Mesenchymal stem cell (in vitro differentiated cells and primary cell): ENCODE data around the gene EGLN2.
"Not testable (repeated sequence)": the region's sequence is repeated elsewhere in the genome, so short reads cannot be mapped to it uniquely, and the experiment has no call there.

Experiments used
- DNase-seq: peaks from one replicate; pipeline ENCODE4 v3.0.0-alpha.2; 2013
- H2AFZ ChIP-seq: one replicate; pipeline ENCODE4 v1.6.1; 2013; ENCODE audit warnings: low read depth, mild to moderate bottlenecking, control low read depth, inconsistent platforms, low read length, moderate library complexity
- H2AK5ac ChIP-seq: 2 replicates; pipeline ENCODE4 v1.6.1; 2013; ENCODE audit warnings: low read length, moderate library complexity, mild to moderate bottlenecking, inconsistent platforms; ENCODE audit not compliant: severe bottlenecking
- H2BK120ac ChIP-seq: one replicate; pipeline ENCODE4 v1.6.1; 2013; ENCODE audit warnings: low read depth, mild to moderate bottlenecking, inconsistent platforms, low read length, moderate library complexity
- H2BK12ac ChIP-seq, 2 experiments: one replicate each; pipeline ENCODE4 v1.6.1; 2013; ENCODE audit warnings: inconsistent platforms in 2 of 2, low read length in 2 of 2, mild to moderate bottlenecking in 2 of 2, moderate library complexity in 2 of 2, control low read depth in 1 of 2
- H2BK15ac ChIP-seq: one replicate; pipeline ENCODE4 v1.6.1; 2013; ENCODE audit warnings: mild to moderate bottlenecking, low read depth, inconsistent platforms; ENCODE audit not compliant: poor library complexity, severe bottlenecking
- H2BK5ac ChIP-seq: 2 replicates; pipeline ENCODE4 v1.6.1; 2013; ENCODE audit warnings: low read depth, mild to moderate bottlenecking, low read length, control low read depth, inconsistent platforms; ENCODE audit not compliant: poor library complexity, severe bottlenecking
- H3K14ac ChIP-seq, 2 experiments: one replicate each; pipeline ENCODE4 v1.6.1; 2013; ENCODE audit warnings: inconsistent platforms in 2 of 2, low read length in 2 of 2, control low read depth in 1 of 2, mild to moderate bottlenecking in 1 of 2, moderate library complexity in 1 of 2
- H3K18ac ChIP-seq, 2 experiments: one replicate each; pipeline ENCODE4 v1.6.1; 2013; ENCODE audit warnings: inconsistent platforms in 2 of 2, low read length in 2 of 2, control low read depth in 1 of 2, low read depth in 1 of 2, mild to moderate bottlenecking in 1 of 2
- H3K23ac ChIP-seq, 2 experiments: one replicate each; pipeline ENCODE4 v1.6.1; 2013; ENCODE audit warnings: inconsistent platforms in 2 of 2, low read length in 2 of 2, mild to moderate bottlenecking in 2 of 2, moderate library complexity in 2 of 2, control low read depth in 1 of 2
- H3K27ac ChIP-seq: 2 replicates; pipeline ENCODE4 v1.5.1; 2013; ENCODE audit warnings: mild to moderate bottlenecking, moderate library complexity, low read length, control low read depth, inconsistent platforms; ENCODE audit not compliant: poor library complexity, severe bottlenecking
- H3K27me3 ChIP-seq, 2 experiments: 2 replicates each; pipeline versions ENCODE4 v1.6.1 to v1.7.0; 2013; ENCODE audit warnings: low read length in 2 of 2, mild to moderate bottlenecking in 2 of 2, moderate library complexity in 2 of 2, control low read depth in 1 of 2, inconsistent platforms in 1 of 2; ENCODE audit not compliant: control insufficient read depth in 1 of 2, insufficient read depth in 1 of 2
- H3K36me3 ChIP-seq, 2 experiments: 2 replicates each; pipeline versions ENCODE4 v1.6.1 to v1.7.0; 2013; ENCODE audit warnings: low read length in 2 of 2, control low read depth in 1 of 2, inconsistent platforms in 1 of 2, low read depth in 1 of 2, mild to moderate bottlenecking in 1 of 2; ENCODE audit not compliant: insufficient read depth in 2 of 2, control insufficient read depth in 1 of 2
- H3K4ac ChIP-seq, 2 experiments: one replicate each; pipeline ENCODE4 v1.6.1; 2013; ENCODE audit warnings: inconsistent platforms in 2 of 2, low read length in 2 of 2, mild to moderate bottlenecking in 2 of 2, moderate library complexity in 2 of 2, control low read depth in 1 of 2, low read depth in 1 of 2
- H3K4me1 ChIP-seq: 2 replicates; pipeline ENCODE4 v1.6.1; 2013; ENCODE audit warnings: low read depth, low read length, control low read depth; ENCODE audit not compliant: control insufficient read depth, insufficient read depth
- H3K4me2 ChIP-seq: 2 replicates; pipeline ENCODE4 v1.6.1; 2013; ENCODE audit warnings: low read length, mild to moderate bottlenecking, inconsistent platforms; ENCODE audit not compliant: poor library complexity, severe bottlenecking
- H3K4me3 ChIP-seq, 2 experiments: 2 replicates each; pipeline versions ENCODE4 v1.5.1 to v1.7.0; 2013; ENCODE audit warnings: low read length in 2 of 2, mild to moderate bottlenecking in 2 of 2, control low read depth in 1 of 2, low read depth in 1 of 2; ENCODE audit not compliant: insufficient read depth in 1 of 2
- H3K79me1 ChIP-seq: replicated peaks from 2 replicates; pipeline ENCODE4 v1.6.1; 2013; ENCODE audit warnings: mild to moderate bottlenecking, control low read depth, low read length, inconsistent platforms; ENCODE audit not compliant: poor library complexity, severe bottlenecking
- H3K9ac ChIP-seq: 2 replicates; pipeline ENCODE4 v1.7.0; 2013; ENCODE audit warnings: mild to moderate bottlenecking, low read length, moderate library complexity
- H3K9me3 ChIP-seq: 2 replicates; pipeline ENCODE4 v1.7.0; 2013; ENCODE audit warnings: mild to moderate bottlenecking, low read length; ENCODE audit not compliant: control insufficient read depth
- H4K8ac ChIP-seq: one replicate; pipeline ENCODE4 v1.6.1; 2013; ENCODE audit warnings: inconsistent platforms, mild to moderate bottlenecking, low read length, moderate library complexity
- H4K91ac ChIP-seq: one replicate; pipeline ENCODE4 v1.6.1; 2013; ENCODE audit warnings: mild to moderate bottlenecking, low read length, inconsistent platforms
- WGBS: methylation state at CpG from one replicate; pipeline ENCODE4 v1.1.7; 2013; ENCODE audit warnings: mixed read lengths; 5-methylcytosine and 5-hydroxymethylcytosine counted together

EGLN2 gene

DNA sequence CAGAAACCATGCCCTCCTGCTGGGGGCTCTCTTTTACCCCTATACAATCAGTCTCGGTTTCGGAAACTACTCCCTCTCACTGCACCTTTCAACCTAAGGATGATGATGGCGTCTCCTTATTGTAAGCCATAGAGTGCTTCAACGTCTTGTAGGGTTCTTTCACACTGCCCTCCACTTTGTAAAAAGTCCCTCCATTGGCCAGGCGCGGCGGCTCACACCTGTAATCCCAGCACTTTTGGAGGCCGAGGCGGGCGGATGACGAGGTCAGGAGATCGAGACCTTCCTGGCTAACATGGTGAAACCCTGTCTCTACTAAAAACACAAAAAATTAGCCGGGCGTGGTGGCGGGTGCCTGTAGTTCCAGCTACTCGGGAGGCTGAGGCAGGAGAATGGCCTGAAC lies 31.8 kb downstream of the EGLN2 start:
- not testable (repeated sequence) for H3K79me1 ChIP-seq, H2BK5ac ChIP-seq, H3K4me1 ChIP-seq, H3K18ac ChIP-seq, H4K8ac ChIP-seq, H3K9me3 ChIP-seq, H3K4me2 ChIP-seq, H3K4me3 ChIP-seq, H2AK5ac ChIP-seq, H3K9ac ChIP-seq, DNase-seq, H4K91ac ChIP-seq, H2AFZ ChIP-seq, H3K23ac ChIP-seq, H3K27me3 ChIP-seq, H3K14ac ChIP-seq, H3K27ac ChIP-seq, H2BK120ac ChIP-seq, H2BK15ac ChIP-seq
- peaks cover 11 to 28% of the 10 kb centered on the region in 2 experiments for H3K36me3 ChIP-seq
- H3K4ac ChIP-seq: peak overlapping the region in 1 of 2 experiments; percentile 21
- H2BK12ac ChIP-seq: peak overlapping the region in 1 of 2 experiments; percentile 19
- 96% methylated on average over 16 of the region's 16 CpGs for WGBS

DNA sequence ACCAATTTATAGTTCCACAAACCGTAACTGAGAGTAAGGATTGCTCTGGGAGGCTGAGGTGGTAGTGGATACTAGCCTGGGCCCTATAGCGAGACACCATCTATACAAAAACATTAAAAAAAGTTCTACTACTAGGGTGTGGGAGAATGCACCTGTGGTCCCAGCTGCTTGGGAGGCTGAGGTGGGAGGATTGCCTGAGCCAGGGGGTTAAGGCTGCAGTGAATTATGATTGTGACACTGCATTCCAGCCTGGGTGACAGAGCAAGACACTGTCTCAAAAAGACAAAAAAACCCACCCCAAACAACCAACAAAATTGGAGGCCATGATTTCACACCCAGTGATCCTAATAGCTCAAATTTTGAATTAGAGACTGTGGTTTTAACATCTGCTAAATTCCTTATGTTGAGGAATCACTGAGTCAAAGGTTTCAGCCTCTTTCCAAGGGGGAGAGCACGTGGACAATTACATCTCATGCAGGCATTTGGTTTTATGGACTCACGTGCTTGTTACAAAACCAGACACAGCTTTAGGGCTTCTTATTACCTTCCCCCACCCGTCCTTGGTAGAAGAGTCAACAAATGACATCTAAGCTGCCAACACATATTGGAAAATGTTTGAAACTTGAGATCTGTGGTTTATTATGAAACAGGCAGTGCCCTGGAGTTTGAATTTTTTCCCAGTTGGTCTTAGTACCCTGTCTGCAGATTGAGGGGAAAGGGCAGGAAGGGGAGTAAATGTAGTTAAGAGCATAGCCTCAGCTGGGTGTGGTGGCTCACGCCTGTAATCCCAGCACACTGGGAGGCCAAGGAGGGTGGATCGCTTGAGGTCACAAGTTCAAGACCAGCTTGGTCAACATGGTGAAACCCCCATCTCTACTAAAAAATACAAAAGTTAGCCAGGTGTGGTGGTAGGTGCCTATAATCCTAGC lies 32.8 kb downstream of the EGLN2 start:
- Histone ChIP-seq H3K23ac (no peak overlapping the region), H4K91ac (no peak overlapping the region), H3K4me3 (no peak overlapping the region), H3K4me2 (no peak overlapping the region), H2BK5ac (no peak overlapping the region), H2BK12ac (peak overlapping the region in 1 of 2 experiments; percentile 29), H3K27ac (peak overlapping the region; percentile 30), H3K4ac (peak overlapping the region in 1 of 2 experiments; percentile 11), H3K9me3 (no peaks in the 10 kb centered on the region), H2BK120ac (no peak overlapping the region), H4K8ac (no peak overlapping the region), H3K9ac (peak overlapping the region; percentile 62), H3K79me1 (no peaks in the 10 kb centered on the region), H3K36me3 (peaks cover 7 to 25% of the 10 kb centered on the region in 2 experiments), H2AK5ac (no peak overlapping the region), H3K4me1 (peaks cover 2% of the 10 kb centered on the region), H3K14ac (no peak overlapping the region), H2BK15ac (no peak overlapping the region), H2AFZ (no peak overlapping the region), H3K18ac (peak overlapping the region in 1 of 2 experiments; percentile 62), H3K27me3 (no peaks in the 10 kb centered on the region)
- peak; percentile 98 for DNase-seq
- 57% methylated on average over 4 of the region's 7 CpGs for WGBS

DNA sequence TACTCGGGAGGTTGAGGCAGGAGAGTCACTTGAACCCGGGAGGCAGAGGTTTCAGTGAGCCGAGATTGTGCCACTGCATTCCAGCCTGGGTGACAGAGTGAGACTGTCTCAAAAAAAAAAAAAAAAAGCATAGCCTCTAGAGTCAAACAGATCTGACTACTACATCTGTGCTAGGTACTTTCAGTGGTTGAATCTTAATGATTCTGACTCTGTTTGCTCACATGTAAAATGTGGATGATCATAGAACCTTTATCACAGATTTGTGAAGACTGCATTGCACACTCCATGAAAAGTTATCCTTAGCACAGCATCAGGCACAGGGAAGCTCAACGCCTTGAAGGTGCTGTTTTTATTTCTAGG lies 33.4 kb downstream of the EGLN2 start:
- H4K91ac ChIP-seq, H3K4me3 ChIP-seq, H3K27ac ChIP-seq, H2BK15ac ChIP-seq, H3K23ac ChIP-seq, H3K18ac ChIP-seq, H3K79me1 ChIP-seq, H3K27me3 ChIP-seq, H3K9me3 ChIP-seq, H2BK12ac ChIP-seq, H2AK5ac ChIP-seq, H3K14ac ChIP-seq, H3K4me1 ChIP-seq, H3K9ac ChIP-seq, H2BK5ac ChIP-seq, H3K4ac ChIP-seq, H2AFZ ChIP-seq, H2BK120ac ChIP-seq, H3K4me2 ChIP-seq, DNase-seq, H4K8ac ChIP-seq: not testable (repeated sequence)
- peaks cover under 1 to 19% of the 10 kb centered on the region in 2 experiments for H3K36me3 ChIP-seq
- 73% methylated on average over 3 of the region's 4 CpGs for WGBS

DNA sequence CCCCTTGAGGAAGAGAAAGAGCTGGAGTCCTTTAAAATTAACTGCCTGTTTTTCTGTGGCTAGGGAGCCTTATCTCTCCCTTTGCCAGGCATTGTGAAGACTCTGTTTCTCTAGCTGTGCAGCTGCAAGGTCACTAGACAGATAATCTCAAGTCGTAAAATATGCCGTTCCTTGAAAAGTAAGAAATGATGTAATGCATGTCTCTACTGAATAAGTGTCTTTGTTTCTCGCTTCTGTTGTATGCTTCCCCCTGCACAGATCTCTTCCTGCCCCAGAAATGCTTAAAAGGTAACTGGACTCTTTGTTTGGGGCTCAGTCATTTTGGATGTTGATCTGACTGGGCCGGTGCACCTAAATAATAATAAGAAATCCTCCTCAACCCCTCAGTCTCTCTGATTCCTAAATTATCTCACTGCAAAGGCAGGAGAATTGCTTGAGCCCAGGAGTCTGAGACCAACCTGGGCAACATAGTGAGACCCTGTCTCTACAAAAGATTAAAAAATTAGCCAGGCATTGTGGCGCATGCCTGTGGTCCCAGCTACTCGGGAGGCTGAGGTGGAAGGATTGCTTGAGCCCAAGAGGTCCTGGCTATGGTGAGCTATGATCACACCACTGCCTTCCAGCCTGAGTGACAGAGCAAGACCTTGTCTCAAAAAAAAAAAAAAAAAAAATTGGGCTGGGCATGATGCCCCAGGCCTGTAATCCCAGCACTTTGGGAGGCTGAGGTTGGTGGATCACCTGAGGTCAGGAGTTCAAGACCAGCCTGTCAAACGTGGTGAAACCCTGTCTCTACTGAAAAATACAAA lies 34.9 kb downstream of the EGLN2 start:
- not testable (repeated sequence) for H4K8ac ChIP-seq, H4K91ac ChIP-seq, H2BK5ac ChIP-seq, H3K27ac ChIP-seq, H3K9me3 ChIP-seq, H3K18ac ChIP-seq, H3K4ac ChIP-seq, H3K36me3 ChIP-seq, H3K4me3 ChIP-seq, H3K79me1 ChIP-seq, DNase-seq, H2BK120ac ChIP-seq, H2AFZ ChIP-seq, H3K9ac ChIP-seq, H2AK5ac ChIP-seq, H3K27me3 ChIP-seq, H3K4me1 ChIP-seq, H2BK15ac ChIP-seq, H3K4me2 ChIP-seq, H3K23ac ChIP-seq, H3K14ac ChIP-seq, H2BK12ac ChIP-seq
- WGBS: 72% methylated on average over 3 of the region's 7 CpGs
